Activated CD4-positive, CD25-positive, alpha-beta regulatory T cell treated with anti-CD3 and anti-CD28 coated beads, Interleukin-2, amount 50 U/mL, for 72 hours (primary cell): Measurements from ENCODE around the gene NSRP1.
"Not testable (repeated sequence)": the region's sequence is repeated elsewhere in the genome, so short reads cannot be mapped to it uniquely, and the experiment has no call there.

Experiments
- DNase-seq: peaks from one replicate; pipeline ENCODE4 v3.0.0; 2021

Gene NSRP1, protein sequence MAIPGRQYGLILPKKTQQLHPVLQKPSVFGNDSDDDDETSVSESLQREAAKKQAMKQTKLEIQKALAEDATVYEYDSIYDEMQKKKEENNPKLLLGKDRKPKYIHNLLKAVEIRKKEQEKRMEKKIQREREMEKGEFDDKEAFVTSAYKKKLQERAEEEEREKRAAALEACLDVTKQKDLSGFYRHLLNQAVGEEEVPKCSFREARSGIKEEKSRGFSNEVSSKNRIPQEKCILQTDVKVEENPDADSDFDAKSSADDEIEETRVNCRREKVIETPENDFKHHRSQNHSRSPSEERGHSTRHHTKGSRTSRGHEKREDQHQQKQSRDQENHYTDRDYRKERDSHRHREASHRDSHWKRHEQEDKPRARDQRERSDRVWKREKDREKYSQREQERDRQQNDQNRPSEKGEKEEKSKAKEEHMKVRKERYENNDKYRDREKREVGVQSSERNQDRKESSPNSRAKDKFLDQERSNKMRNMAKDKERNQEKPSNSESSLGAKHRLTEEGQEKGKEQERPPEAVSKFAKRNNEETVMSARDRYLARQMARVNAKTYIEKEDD

DNA sequence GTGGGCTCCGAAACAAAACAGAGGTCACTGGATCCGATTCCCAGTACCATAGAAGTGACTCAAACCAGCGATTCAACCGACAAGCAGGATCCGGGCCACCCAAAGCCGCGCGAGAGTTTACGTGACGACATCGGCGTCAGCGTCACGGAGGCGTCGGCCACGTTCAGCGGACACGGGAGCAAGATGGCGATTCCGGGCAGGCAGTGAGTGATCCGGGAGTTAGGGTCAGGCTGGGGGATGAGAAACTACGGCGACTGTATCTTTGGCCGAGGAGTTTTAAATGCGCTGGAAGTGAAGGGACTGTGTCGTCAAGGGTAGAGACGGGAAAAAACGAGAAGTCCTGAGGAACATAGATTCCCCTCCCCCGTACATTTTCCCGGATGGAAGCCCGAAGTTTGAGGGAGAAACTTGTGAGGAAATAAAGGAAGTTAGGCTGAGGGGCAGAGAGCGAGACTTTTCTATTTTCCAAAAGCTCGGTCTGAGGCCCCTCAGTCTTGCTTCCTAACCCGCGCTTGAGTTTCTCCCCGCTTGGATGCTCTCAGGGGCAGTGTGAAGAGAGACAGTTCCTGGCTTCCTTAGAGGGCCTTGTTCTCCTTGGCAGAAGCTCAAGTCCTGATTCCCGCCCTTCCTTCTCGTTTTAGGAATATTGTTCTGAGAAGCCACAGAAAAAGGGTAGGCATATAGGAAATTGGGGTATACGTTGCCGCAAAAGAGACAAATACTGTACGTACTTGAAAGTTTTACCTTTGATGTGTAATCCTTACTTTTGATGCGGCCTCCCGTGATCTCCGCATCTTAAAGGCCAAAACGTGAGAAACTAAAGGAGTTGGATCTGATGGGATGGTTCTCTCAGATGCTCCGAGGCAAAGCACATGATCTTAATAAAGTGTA is at the start of gene NSRP1:
TSS of gene NSRP1 (plus strand) at position 156 of the 891 bp plus-strand sequence. CDS start at position 184, 28 bp downstream.
- DNase-seq = peak; percentile 92

DNA sequence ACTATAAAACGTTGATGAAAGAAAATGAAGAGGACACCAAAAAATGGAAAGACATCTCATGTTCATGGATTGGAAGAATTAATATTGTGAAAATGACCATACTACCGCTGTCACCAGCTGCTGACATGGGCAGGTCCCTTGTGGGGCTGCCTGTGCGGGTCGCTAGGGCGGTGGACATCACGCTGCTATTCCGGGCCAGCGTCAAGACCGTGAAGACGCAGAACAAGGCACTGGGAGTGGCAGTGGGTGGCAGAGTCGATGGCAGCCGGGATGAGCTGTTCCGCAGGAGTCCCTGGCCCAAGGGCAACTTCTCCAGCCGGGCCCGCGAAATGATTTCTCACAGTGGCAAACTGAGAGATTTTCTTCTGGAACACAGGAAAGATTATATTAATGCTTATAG is 48.2 kb upstream of the NSRP1 start:
- no peak for DNase-seq

DNA sequence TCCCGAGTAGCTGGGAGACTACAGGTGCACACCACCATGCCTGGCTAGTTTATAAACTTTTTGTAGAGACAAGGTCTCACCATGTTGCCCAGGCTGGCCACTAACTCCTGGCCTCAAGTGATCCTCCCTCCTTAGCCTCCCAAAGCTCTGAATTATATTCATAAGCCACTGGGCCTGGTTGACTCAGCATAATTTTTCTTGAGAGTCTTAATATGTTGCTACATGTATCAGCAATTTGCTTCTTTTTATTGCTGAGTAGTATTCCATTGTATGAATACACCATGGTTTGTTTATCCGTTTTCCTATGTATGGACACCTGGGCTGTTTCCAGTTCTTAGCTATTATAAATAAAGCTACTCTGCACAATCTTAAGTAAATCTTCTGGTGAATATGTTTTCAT is 42.4 kb upstream of the NSRP1 start:
- no peak for DNase-seq

DNA sequence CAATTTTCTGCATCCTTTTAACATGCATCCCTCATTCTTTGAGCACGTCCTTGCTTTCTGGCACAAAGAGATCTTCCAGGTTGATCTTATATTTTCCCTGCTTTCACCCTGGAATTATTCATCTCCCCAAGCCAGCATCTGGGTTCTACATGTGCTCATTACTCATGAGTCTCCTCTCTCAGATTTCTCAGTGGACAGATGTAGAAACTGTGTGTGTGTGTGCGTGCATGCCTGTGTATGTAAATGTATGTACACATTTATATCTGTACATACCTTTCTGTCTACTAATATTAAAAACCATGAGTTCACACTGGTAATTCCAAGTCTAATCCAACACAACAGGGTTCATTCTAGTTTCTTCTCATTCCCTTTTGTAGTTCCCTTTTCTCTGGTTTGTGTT is 41.9 kb upstream of the NSRP1 start:
- DNase-seq = no peak

DNA sequence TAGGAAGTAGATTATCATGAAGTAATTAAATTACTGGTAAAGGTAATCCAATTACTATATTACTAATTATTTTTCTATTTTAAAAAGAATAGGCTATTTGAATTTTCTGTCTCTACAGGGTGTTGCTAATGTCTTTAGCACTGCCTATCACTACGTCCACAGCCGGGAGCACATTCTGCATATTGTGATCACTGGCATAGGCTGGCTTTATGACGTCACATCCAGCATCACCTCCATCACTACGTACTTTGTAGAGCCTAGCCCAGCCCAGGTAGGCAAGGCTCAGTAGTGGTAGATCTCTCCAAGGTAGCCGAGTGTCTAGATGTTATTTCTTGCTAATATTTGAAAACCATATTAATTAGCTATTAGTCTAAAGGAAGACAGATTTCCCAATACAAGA is 33.8 kb upstream of the NSRP1 start:
- no peak for DNase-seq

DNA sequence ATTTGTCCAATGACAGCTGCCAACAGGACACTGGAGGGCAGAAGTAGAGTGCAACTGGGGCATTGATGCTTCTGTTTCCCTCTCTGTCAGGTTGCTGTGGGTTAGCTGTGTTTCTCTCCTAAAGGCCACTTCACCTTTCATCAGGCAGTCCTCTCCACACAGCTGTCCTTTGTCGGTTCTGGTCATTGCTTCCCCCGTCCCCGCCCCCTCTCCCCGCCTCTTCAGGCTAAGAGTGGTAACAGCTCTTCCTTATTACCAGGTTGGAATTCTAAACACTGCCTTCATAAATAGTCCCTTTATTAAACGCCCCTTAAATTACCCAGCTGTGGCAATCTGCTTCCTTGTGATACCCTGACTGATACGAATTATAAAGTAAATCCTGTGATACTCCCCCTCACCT is 31.8 kb upstream of the NSRP1 start:
- no peak for DNase-seq

DNA sequence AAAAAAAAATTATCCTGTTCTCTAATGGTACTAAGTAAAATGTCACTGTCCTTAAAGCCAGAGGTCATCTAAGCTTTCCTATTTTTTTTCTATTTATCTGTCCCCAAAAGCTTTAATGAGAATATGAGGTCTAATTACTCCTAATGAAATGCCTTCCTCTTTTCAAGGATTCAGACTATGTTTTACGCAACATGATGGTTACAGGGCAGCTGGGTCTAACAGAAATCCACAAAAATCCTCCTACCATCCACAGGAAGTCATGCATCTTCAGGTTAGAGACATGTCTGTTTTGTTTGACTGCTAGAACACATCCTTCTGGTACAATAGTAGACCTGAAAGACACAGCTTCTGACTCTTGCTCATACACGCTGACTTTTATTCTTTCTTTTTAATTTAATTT is 29.7 kb upstream of the NSRP1 start:
- DNase-seq = no peak

DNA sequence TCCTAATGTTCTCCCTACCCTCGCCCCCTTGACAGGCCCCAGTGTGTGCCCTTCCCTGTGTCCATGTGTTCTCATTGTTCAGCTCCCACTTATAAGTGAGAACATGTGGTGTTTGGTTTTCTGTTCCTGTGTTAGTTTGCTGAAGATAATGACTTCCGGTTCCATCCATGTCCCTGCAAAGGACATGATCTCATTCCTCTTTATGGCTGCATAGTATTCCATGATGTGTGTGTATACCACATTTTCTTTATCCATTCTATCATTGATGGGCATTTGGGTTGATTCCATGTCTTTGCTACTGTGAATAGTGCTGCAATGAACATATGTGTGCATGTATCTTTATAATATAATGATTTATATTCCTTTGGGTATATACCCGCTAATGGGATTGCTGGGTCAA is 29.2 kb upstream of the NSRP1 start:
- not testable (repeated sequence) for DNase-seq

DNA sequence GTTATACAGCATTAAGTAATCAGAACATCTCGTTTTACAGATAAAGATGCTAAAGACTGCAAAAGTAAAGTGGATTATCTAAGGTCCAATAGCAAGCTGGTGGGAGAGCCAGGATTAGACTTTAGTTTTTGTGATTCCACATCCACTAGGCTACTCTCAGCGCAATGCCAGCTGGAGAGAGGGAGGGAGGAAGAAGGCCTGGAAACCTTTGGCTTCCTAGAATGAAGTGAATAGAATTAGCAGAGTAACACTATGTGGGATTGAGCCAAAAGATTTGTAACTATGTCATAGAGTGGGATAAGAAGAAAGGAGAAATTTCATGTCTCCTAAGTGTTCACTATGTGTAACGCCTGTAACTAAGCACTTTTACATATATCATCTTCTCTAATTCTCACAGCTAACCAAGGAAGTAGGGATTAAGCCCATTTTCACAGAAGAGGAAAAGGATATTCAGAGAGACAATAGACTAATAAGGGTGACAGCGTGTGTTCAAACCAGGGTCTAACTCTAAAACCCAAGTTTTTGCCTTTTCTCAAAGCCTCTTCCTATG is 25.4 kb upstream of the NSRP1 start:
- DNase-seq = no peak

DNA sequence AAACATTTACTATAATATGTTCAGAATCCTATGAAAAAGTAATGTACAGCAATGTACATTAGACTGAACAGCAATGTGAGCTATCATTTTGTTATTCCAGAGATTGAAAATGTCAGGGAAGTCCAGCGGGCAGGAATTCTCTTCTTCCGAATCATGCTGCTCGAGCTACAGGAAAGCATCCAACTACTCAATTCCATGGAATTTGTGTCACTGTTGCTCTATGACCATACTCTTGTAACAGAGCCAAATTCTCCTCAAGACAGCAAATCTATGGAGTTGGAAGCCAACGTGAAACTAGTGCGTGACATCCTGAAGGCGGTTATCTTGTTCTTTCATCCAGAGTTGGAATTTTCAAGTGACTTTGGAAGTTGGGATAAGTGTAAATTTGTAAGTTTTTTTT is 24.8 kb upstream of the NSRP1 start:
- DNase-seq = no peak

DNA sequence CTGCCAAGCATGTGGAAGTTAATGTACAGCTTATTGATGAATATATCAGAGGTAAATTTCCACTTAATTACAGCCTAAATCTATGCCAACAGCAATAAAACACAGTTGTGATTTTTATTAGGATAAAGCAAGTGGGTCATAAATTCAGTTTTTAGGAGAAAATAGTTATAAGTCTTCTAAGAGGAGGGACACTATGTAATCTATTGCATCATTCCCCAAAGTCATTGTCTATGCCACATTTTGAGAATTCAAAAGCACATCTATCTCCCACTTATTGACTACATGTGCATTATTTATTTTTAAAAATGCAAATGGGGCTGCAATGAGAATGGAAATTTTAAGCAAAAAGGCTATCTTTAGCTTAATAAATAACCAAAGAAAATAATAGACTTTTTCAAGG is 23.7 kb upstream of the NSRP1 start:
- DNase-seq = no peak

DNA sequence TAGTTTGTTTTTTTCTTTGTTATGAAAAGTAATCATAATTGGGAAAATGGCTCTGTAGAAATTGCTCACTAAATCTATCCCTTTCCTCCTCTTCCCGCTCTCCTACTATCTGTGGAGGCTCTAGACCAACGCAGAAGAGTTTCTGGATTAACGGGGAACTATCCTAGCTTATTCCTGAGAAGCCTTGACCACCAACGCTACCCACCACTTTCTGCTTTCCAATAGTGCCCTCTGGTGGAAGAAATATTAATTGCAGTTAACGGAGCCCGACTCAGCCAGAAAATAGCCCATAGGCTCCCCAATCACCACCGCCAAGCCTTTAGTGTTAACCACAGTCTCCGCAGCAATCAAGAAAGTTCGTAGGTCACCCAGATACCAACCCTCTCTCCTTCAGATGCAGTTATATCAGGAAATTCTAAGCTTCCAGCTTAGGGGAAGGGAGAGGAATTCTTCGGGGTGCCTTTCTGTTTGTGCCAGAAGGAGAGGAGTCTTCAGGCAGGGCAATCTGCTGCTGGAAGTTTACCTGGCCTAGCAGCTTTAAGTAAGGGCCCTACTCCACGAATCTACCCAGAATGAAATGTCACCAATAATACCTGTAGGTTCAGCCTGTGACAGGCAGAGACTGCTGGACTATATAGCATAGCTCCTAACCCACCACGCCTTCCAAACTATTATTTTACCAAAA is 23.0 kb upstream of the NSRP1 start:
- DNase-seq = peak; percentile 37

DNA sequence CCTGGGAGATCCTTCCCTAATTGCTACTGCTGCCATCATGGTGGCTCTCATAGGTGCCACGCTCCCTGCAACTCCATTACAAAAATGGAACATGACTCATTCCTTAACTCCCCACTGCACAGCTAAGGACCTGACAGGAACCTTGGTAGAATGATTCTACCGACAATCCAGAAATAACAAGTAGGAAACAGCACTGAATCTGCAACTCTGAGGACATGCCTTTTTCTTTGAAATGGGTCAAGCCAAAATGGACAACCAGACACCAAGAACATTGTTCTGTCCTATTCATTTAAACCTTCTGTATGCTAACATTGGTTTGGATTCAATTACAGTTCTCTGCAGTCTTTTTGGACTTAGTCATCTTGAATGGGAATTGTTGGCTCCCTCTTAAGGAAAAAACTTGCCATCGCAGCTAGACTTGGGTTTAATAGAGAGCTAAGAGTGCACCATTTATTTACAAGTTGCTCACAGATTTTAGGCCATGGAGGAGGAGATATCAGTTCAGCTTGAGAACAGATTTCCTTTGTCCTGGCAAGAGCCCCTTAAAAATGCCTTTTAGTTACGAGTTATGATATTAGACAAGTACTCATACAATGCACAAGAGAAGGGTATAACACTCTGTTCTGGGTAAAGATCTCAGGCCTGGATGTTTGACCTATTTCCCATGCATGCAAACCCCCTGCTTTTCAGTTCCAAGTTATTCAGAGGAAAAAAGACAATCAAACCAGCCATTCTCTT is 20.9 kb upstream of the NSRP1 start:
- no peak for DNase-seq

DNA sequence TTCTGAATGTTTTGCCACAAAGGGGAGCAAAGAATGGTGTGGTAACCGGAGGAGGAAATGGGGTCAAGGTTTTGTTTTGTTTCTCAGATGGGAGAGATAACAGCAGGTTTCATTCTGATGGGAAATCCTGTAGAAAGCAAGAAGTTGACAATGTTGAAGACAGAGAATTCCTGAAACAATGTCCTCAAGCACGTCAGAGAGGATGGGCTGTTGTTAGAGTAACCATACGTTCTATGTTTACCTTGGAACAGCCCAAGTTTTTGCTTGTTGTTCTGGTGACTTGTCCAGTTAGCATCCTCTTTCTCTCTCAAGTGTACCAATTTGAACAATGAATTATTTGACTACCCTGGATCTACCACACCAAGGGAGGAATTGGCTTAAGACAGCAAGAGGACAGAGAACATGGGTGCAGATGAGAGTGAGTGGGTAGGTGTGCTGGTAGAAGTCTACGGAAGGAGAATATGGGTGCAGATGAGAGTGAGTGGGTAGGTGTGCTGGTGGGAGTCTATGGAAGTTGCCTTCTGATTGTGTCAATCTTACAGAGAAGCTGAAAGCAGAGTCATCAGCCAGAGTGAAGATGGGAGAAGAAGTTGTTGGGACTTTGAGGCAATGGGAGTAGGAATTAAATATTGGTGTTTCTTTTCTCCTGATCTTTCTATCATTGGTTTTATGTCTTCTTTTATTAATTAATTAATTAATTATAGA is 14.8 kb upstream of the NSRP1 start:
- no peak for DNase-seq

DNA sequence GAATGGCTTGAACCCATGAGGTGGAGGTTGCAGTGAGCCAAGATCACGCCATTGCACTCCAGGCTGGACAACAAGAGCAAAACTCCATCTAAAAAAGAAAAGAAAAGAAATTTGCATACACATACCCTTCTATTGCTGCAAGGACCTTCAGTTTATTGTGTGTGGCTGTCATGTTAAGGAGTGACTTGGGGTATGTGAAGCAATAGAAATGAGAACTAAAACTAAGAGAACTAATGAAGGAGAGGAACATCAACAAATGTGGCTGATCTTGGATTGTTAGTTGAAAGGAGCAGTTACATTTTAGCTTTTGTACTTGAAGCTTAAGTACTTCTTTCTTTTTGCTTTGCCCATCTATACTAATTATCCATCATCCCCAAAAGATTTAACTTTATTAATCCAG is 12.7 kb upstream of the NSRP1 start:
- DNase-seq = no peak

DNA sequence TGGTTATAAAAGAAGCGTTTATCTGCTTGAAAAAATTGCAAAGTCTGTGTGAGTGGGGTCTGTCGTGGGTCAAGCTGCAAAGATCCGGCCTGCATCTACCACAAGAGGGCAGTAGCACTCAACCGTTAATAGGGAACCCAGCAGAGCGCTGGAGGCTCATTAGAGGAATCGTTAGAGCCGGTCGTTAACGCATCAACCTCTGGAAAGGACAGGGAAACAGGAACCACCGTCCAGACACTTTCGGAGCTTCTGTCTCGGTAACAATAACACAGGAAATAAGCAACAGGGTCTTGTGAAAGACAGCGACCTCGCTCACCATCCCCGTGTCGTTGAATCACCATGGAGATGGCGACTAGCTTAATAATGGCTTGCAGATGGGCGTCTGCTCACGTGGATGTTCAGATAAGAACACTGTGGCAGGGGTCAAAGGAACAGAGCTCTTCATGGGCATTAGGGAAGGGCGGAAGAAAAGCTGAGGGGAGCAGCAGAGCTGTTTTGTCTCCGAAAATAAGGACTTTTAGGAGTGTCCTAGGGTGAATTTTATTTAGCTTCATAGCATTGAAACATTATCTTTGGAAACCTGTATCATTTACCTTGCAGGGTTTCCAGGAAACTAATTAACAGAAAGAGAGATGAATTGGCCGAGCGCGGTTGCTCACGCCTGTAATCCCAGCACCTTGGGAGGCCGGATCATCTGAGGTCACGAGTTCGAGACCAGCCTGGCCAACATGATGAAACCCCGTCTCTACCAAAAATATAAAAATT is 11.9 kb upstream of the NSRP1 start:
- DNase-seq = peak; percentile 71

DNA sequence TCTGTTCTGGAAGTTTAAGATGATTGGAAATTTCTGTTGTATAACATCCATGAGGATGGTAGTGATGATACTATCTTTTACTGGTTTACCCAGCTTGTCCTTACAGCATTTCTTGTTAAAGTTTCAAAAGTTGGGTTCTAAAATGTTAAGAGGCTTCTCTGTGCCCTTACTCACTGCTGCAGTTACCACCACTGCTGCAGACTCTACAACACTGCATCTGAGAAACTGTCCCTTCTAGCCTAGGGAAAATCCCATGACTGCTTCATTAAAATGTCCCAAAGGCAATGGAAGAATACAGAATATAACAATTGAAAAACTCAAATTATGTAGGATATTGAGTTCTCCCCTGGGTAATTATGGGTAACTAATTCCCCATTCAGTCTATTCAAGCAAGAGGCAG is 3.8 kb upstream of the NSRP1 start:
- DNase-seq = no peak

DNA sequence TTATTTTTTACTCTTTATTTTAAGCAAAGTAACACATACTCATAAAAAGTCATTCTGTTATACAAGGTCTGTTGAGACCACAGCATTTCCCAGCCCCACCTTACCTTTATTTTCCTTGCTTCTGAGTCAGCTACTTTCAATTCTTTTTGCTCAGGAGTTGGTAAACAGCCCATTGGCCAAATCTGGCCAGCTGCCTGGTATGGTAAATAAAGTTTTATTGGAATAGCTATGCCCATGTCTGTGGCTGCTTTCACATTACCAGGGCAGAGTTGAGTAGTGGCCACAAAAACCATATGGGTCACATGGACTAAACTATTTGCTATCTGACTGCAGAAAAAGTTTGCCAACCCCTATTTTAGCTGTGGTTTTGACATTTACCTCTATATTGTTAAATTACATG is 3.4 kb upstream of the NSRP1 start:
- no peak for DNase-seq

DNA sequence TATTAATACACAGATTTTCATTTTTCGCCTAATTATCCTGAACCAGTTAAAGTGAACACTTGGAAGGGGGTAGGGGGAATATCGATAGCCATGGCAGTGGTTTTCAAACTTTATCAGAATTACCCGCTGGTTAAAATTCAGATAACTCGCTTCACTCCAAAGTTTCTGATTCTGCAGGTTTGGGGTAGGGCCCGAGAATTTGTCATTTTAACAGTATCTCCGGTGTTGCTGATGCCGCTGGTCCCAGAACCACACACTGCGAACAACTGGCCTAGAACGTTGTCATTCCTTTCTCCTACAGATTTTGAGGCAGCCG is 313 bp upstream of the NSRP1 start:
- DNase-seq = no peak

DNA sequence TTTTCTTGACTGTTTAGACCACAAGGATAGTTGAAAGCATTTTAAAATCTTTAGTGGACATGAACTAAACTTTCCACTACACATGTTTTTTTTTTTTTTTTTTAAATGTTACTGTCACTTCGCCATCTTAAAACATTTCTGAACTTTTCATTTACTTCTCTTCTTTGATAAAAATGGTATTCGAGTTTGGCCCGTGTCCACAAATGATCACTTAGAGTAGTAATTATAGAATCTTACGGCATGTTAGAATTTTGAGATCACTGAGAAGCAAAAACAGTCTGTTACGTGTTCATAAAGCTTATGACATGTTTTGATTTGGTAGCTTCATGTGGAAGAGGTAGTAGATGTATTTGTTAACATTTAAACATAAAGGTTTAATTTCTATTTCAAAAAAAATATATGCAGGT is 1.1 kb downstream of the NSRP1 start:
- DNase-seq = no peak

DNA sequence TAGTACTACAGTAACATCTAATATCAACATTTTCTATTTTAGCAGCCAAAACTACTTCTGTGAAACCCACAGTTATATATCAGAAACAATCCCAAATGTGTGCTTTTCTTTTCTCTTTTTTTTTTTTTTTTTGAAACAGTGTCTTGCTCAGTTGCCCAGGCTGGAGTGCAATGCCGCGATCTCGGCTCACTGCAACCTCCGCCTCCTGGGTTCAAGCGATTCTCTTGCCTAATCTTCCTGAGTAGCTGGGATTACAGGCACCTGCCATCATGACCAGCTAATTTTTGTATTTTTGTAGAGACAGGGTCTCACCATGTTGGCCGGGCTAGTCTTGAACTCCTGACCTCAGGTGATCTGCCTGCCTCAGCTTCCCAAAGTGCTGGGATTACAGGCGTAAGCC is 2.0 kb downstream of the NSRP1 start:
- DNase-seq = not testable (repeated sequence)
